Parathyroid adenoma (tissue), 2 donors: ENCODE results near the gene CDK12.

Source experiments
- H2AFZ ChIP-seq: fragments of 300-600 bp; sonication (generic); one replicate; pipeline ENCODE4 v1.7.0; 2017; ENCODE audit warnings: antibody characterized with exemption, mild to moderate bottlenecking
- H3K27ac ChIP-seq: fragments of 300-600 bp; sonication (generic); one replicate; pipeline ENCODE4 v1.7.0; 2017
- H3K27me3 ChIP-seq: fragments of 300-600 bp; sonication (generic); one replicate; pipeline ENCODE4 v1.7.0; 2017; ENCODE audit warnings: low read length; ENCODE audit not compliant: control insufficient read depth, insufficient read depth
- H3K36me3 ChIP-seq: fragments of 300-600 bp; sonication (generic); one replicate; pipeline ENCODE4 v1.7.0; 2017; ENCODE audit warnings: low read length; ENCODE audit not compliant: control insufficient read depth, insufficient read depth
- H3K4me1 ChIP-seq: fragments of 300-600 bp; sonication (generic); one replicate; pipeline ENCODE4 v1.7.0; 2017; ENCODE audit warnings: control low read depth
- H3K4me2 ChIP-seq: fragments of 300-600 bp; sonication (generic); one replicate; pipeline ENCODE4 v1.7.0; 2017; ENCODE audit warnings: low read length
- H3K4me3 ChIP-seq: fragments of 300-600 bp; sonication (generic); one replicate; pipeline ENCODE4 v1.7.0; 2017; ENCODE audit warnings: low read depth, low read length
- H3K79me2 ChIP-seq: fragments of 300-600 bp; sonication (generic); one replicate; pipeline ENCODE4 v1.7.0; 2017; ENCODE audit warnings: control low read depth
- H3K9ac ChIP-seq: fragments of 300-600 bp; sonication (generic); one replicate; pipeline ENCODE4 v1.7.0; 2017; ENCODE audit warnings: mild to moderate bottlenecking
- H3K9me3 ChIP-seq: fragments of 300-600 bp; sonication (generic); one replicate; pipeline ENCODE4 v1.7.0; 2017; ENCODE audit warnings: low read length; ENCODE audit not compliant: control insufficient read depth
- TF ChIP-seq, protein P1 (sequence below): fragments of 300-600 bp; sonication (generic); IDR thresholded peaks from one replicate; pipeline ENCODE4 v1.7.0; 2017; ENCODE audit warnings: antibody characterized with exemption, mild to moderate bottlenecking
- donor health status: primary hyperparathyroidism.

The CDK12 gene

DNA sequence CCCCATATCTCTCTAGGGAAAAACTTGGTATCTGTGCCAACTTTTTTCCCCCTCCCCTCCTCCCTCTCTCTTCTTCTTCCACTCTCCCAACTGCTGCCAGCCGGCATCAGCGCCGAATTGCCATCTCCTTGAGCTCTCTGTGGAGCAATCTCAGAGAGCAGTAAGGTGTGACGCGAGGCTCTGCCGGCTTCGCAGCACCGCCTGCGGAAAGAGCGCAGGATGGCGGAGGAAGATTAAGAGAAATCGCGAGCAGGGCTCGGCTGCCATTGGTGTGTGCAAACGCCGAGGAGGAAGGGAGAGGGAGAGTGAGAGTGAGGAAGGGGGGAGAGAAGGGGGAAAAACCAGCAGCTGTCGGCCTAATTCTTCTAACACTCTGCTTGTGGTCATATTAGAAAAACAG lies 102.2 kb downstream of the CDK12 start:
- Histone ChIP-seq H3K4me1 (no peaks in the 10 kb centered on the region), H3K9ac (no peak overlapping the region), H3K9me3 (no peaks in the 10 kb centered on the region), H3K27ac (no peak overlapping the region), H2AFZ (no peak overlapping the region), H3K79me2 (no peaks in the 10 kb centered on the region), H3K27me3 (no peaks in the 10 kb centered on the region), H3K4me2 (no peak overlapping the region), H3K4me3 (no peak overlapping the region), H3K36me3 (no peaks in the 10 kb centered on the region)
- TF ChIP-seq, protein P1, sequence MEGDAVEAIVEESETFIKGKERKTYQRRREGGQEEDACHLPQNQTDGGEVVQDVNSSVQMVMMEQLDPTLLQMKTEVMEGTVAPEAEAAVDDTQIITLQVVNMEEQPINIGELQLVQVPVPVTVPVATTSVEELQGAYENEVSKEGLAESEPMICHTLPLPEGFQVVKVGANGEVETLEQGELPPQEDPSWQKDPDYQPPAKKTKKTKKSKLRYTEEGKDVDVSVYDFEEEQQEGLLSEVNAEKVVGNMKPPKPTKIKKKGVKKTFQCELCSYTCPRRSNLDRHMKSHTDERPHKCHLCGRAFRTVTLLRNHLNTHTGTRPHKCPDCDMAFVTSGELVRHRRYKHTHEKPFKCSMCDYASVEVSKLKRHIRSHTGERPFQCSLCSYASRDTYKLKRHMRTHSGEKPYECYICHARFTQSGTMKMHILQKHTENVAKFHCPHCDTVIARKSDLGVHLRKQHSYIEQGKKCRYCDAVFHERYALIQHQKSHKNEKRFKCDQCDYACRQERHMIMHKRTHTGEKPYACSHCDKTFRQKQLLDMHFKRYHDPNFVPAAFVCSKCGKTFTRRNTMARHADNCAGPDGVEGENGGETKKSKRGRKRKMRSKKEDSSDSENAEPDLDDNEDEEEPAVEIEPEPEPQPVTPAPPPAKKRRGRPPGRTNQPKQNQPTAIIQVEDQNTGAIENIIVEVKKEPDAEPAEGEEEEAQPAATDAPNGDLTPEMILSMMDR: no peak

DNA sequence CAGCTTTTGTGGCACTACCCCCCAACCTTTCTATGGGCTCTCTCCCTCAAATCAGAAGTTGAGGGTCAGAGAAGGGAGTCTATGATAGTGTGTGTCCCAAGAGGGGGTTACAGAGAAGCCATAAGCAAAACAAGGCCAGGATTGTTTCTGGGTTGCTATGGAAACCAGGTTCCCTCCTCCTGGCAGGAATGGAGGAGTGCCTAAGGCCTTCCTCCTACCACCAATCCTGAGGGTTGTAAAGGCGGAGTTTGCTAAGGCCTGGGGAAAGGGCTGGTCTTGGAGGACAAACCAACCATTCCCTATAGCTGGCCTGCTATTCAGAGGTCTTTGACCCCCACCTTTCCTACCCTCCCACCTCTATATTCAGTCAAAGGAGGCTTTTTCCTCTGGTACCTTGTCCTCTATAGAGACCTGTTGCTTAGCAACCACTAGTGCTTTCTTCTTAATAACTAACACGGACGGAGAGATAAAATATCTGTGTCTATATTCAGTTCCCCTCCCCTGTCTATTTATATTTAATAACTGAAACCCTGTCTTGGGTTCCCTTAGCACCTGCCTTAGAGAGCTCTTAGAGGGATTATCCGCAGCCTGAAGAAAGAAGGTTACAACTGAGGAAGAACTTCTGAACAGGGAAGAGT lies 103.0 kb downstream of the CDK12 start:
- Histone ChIP-seq H3K9me3 (no peaks in the 10 kb centered on the region), H3K27ac (no peak overlapping the region), H2AFZ (no peak overlapping the region), H3K27me3 (no peaks in the 10 kb centered on the region), H3K4me2 (no peak overlapping the region), H3K4me1 (no peaks in the 10 kb centered on the region), H3K36me3 (no peaks in the 10 kb centered on the region), H3K79me2 (no peaks in the 10 kb centered on the region), H3K9ac (no peak overlapping the region), H3K4me3 (no peak overlapping the region)
- TF ChIP-seq, protein P1: no peak

DNA sequence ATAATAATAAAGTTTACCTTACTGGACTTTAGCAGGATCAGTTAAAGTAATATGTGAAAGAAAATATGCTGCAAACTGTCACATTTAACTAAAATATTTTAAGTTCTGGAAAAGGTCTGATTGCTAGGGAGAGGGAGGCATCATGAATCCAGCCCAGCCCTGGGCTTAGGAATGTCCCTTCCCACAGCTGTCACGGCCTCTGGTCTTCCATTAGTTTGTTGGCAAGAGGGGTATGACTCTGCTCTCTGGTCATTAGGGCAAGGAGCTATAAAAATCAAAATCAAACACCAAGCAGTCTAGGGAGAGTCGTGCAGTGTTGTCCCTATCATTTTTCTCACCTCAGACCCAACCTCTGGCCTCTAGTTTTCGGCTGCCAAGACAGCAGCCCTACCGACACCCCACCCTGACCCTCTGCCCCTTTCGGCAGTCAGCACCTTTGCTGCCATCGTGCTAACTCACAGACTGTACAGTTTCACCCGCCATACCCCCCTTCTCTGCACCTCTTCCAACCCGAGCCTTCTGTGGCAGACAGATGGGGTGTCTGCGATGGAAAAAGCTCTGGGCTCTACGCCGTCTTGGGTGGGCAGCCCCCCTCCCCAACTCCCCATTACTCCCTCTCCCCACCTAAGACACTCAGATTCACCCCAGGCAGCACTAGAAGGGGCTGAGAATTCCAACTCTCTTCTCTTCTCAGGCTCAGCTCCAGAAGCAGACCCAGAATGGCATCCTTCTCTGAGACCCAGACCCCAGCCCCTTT lies 105.0 kb downstream of the CDK12 start:
- Histone ChIP-seq H3K4me2 (no peak overlapping the region), H3K27ac (no peak overlapping the region), H2AFZ (no peak overlapping the region), H3K79me2 (no peaks in the 10 kb centered on the region), H3K9me3 (no peaks in the 10 kb centered on the region), H3K4me3 (no peak overlapping the region), H3K9ac (no peak overlapping the region), H3K36me3 (no peaks in the 10 kb centered on the region), H3K4me1 (no peaks in the 10 kb centered on the region), H3K27me3 (no peaks in the 10 kb centered on the region)
- TF ChIP-seq, protein P1: no peak

DNA sequence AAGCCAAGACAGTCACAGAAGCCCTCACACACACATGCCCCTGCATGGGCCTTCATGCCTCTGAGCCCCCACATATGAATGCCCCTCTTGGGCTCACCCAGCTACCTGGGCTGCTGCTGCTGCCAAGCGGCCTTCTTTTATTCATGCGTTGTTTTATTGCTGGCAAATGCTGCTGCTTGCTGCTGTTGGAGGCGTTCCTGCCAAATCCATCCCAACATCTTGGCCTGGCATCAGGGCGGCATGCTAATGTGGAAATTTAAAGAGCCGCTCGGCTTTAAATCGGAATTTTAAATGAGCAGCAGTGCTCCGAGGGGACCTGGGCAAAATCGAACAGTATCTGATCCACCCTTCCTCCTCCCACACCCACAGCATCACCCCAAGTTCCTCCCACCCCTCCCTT lies 107.4 kb downstream of the CDK12 start:
- no peak overlapping the region for H3K4me2 ChIP-seq
- no peaks in the 10 kb centered on the region for H3K4me1 ChIP-seq
- no peaks in the 10 kb centered on the region for H3K9me3 ChIP-seq
- no peaks in the 10 kb centered on the region for H3K79me2 ChIP-seq
- no peaks in the 10 kb centered on the region for H3K27me3 ChIP-seq
- H3K36me3 ChIP-seq: no peaks in the 10 kb centered on the region
- H3K4me3 ChIP-seq: no peak overlapping the region
- TF ChIP-seq, protein P1: no peak
- no peak overlapping the region for H3K9ac ChIP-seq
- no peak overlapping the region for H3K27ac ChIP-seq
- H2AFZ ChIP-seq: no peak overlapping the region
